CD4-positive, alpha-beta T cell (primary cell): ENCODE measurements around the gene ATP5F1D. TPM values are rescaled to one million over a fixed set of nuclear protein-coding genes. Genes with fewer than 3 reads are reported as not detected.
A peak's percentile ranks its signal among the peaks of the same experiment; 100 is the strongest.
"Not testable (repeated sequence)": the region's sequence is repeated elsewhere in the genome, so short reads cannot be mapped to it uniquely, and the experiment has no call there.

Source experiments
- ATAC-seq: fragments of 200-7000 bp; cut with Tn5 transposase; one replicate; pipeline ENCODE4 v1.10.0; 2022; ENCODE audit warnings: mild to moderate bottlenecking; ENCODE audit not compliant: poor library complexity
- CTCF ChIA-PET: fragments of 350-600 bp; sonication (Branson Sonifier 250); formaldehyde crosslinking; loops from one replicate; lab custom pipeline; 2021; ENCODE audit warnings: antibody characterized with exemption, inconsistent platforms; lab: Charles Lee
- POLR2A ChIA-PET: fragments of 350-600 bp; sonication (Branson Sonifier 250); formaldehyde crosslinking; loops from one replicate; lab custom pipeline; 2021; ENCODE audit warnings: antibody characterized with exemption, inconsistent platforms; lab: Charles Lee
- DNase-seq, 14 experiments: peaks; one replicate each; pipeline ENCODE4 v3.0.0-alpha.2; 2013 to 2020; ENCODE audit warnings: mixed read lengths in 2 of 14
- H3K27ac ChIP-seq, 2 donors: one replicate each; pipeline versions ENCODE4 v1.5.1 to v1.7.0; 2013; ENCODE audit warnings: low read length in 2 of 2, low read depth in 1 of 2, mild to moderate bottlenecking in 1 of 2
- H3K27me3 ChIP-seq, 2 experiments: 1 replicate in 1 of 2; 2 replicates in 1 of 2; pipeline versions ENCODE4 v1.6.1 to v1.7.0; 2013; ENCODE audit warnings: low read length in 2 of 2, control low read depth in 1 of 2, mild to moderate bottlenecking in 1 of 2, moderate library complexity in 1 of 2; ENCODE audit not compliant: insufficient read depth in 2 of 2, control insufficient read depth in 1 of 2
- H3K36me3 ChIP-seq: one replicate; pipeline ENCODE4 v1.6.1; 2013; ENCODE audit warnings: low read length, control low read depth; ENCODE audit not compliant: insufficient read depth
- H3K4me1 ChIP-seq: one replicate; pipeline ENCODE4 v1.6.1; 2013; ENCODE audit warnings: low read length, control low read depth; ENCODE audit not compliant: insufficient read depth
- H3K4me3 ChIP-seq: one replicate; pipeline ENCODE4 v1.5.1; 2013; ENCODE audit warnings: mild to moderate bottlenecking, low read length, moderate library complexity
- H3K9me3 ChIP-seq, 2 experiments: 1 replicate in 1 of 2; 2 replicates in 1 of 2; pipeline versions ENCODE4 v1.6.1 to v1.7.0; 2013; ENCODE audit warnings: low read length in 2 of 2, mild to moderate bottlenecking in 2 of 2, control low read depth in 1 of 2, moderate library complexity in 1 of 2; ENCODE audit not compliant: control insufficient read depth in 1 of 2, insufficient read depth in 1 of 2
- H3K27ac Mint-ChIP-seq: one replicate; pipeline ENCODE4 v1.8.0; 2020; ENCODE audit warnings: mixed read lengths
- H3K27me3 Mint-ChIP-seq: one replicate; pipeline ENCODE4 v1.8.0; 2021; ENCODE audit warnings: mixed read lengths
- H3K36me3 Mint-ChIP-seq: one replicate; pipeline ENCODE4 v1.8.0; 2021; ENCODE audit warnings: low read depth, mixed read lengths
- H3K4me1 Mint-ChIP-seq: one replicate; pipeline ENCODE4 v1.8.0; 2021; ENCODE audit warnings: low read depth, mixed read lengths
- H3K4me3 Mint-ChIP-seq: one replicate; pipeline ENCODE4 v1.8.0; 2020; ENCODE audit warnings: mild to moderate bottlenecking, mixed read lengths
- H3K9me3 Mint-ChIP-seq: one replicate; pipeline ENCODE4 v1.8.0; 2020; ENCODE audit warnings: mixed read lengths
- intact Hi-C, 2 experiments: fragments of 100-400 bp; cut with DNase I in 1 of 2; cut with micrococcal nuclease in 1 of 2; formaldehyde crosslinking; loops; one replicate each; pipeline versions ENCODE4 v1.15.1 to v1.9.0; 2023 to 2025; cut with DNase I, micrococcal nuclease
- total RNA-seq, 174 experiments: library from RNA in 2 of 174; stranded (reverse) in 2 of 174; gene quantifications; one replicate each; pipeline ENCODE4 v1.2.3 and lab custom pipeline; 2021 to 2026
- TF ChIP-seq, protein P1 (sequence below): fragments of 200-600 bp; IDR thresholded peaks from one replicate; pipeline ENCODE4 v1.8.0; 2022; ENCODE audit warnings: antibody characterized with exemption, mild to moderate bottlenecking

The ATP5F1D gene
- total RNA-seq, 2 experiments from 2014 or later: 77.6 to 92.6 TPM

DNA sequence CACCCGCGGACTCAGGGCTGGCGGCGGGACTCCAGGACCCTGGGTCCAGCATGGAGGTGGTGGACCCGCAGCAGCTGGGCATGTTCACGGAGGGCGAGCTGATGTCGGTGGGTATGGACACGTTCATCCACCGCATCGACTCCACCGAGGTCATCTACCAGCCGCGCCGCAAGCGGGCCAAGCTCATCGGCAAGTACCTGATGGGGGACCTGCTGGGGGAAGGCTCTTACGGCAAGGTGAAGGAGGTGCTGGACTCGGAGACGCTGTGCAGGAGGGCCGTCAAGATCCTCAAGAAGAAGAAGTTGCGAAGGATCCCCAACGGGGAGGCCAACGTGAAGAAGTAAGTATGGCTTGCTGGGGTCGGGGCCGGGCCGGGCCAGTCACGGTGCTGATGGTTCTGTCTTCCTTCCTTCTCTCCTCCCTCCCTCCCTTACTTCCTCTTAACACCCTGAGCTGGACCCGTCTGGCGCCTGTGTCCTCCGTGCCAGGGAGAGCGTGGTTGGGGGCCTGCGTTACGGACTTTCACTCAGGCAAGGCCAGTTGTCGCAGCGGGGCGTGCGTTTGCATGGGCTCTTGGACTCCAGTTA lies 34.6 kb upstream of the ATP5F1D start:
- H3K4me3 ChIP-seq: peak overlapping the region; percentile 88
- DNase-seq (peak in 9 of 14 experiments; percentile 14 to 67 (median 43)), ATAC-seq (no peak)
- peaks cover 14% of the 10 kb centered on the region for H3K36me3 ChIP-seq
- POLR2A ChIA-PET: interaction anchor here (0.8 to 0.9 kb wide), 2 partner anchors 9 to 10 kb away, joined by 3 to 5 read pairs; no protein-coding TSS in a partner anchor
- no peaks in the 10 kb centered on the region for H3K9me3 Mint-ChIP-seq
- H3K27me3 ChIP-seq: no peaks in the 10 kb centered on the region
- peaks cover 17% of the 10 kb centered on the region for H3K36me3 Mint-ChIP-seq
- H3K27ac ChIP-seq: peak overlapping the region; percentile 1 to 52
- H3K9me3 ChIP-seq: no peaks in the 10 kb centered on the region
- intact Hi-C loops: no loop called here
- TF ChIP-seq, protein P1, sequence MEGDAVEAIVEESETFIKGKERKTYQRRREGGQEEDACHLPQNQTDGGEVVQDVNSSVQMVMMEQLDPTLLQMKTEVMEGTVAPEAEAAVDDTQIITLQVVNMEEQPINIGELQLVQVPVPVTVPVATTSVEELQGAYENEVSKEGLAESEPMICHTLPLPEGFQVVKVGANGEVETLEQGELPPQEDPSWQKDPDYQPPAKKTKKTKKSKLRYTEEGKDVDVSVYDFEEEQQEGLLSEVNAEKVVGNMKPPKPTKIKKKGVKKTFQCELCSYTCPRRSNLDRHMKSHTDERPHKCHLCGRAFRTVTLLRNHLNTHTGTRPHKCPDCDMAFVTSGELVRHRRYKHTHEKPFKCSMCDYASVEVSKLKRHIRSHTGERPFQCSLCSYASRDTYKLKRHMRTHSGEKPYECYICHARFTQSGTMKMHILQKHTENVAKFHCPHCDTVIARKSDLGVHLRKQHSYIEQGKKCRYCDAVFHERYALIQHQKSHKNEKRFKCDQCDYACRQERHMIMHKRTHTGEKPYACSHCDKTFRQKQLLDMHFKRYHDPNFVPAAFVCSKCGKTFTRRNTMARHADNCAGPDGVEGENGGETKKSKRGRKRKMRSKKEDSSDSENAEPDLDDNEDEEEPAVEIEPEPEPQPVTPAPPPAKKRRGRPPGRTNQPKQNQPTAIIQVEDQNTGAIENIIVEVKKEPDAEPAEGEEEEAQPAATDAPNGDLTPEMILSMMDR: no peak
- peak overlapping the region; percentile 98 for H3K4me3 Mint-ChIP-seq
- H3K4me1 Mint-ChIP-seq: peaks cover 35% of the 10 kb centered on the region
- peaks cover 79% of the 10 kb centered on the region for H3K4me1 ChIP-seq
- CTCF ChIA-PET: no interaction called here
- no peaks in the 10 kb centered on the region for H3K27me3 Mint-ChIP-seq
- peak overlapping the region; percentile 93 for H3K27ac Mint-ChIP-seq

DNA sequence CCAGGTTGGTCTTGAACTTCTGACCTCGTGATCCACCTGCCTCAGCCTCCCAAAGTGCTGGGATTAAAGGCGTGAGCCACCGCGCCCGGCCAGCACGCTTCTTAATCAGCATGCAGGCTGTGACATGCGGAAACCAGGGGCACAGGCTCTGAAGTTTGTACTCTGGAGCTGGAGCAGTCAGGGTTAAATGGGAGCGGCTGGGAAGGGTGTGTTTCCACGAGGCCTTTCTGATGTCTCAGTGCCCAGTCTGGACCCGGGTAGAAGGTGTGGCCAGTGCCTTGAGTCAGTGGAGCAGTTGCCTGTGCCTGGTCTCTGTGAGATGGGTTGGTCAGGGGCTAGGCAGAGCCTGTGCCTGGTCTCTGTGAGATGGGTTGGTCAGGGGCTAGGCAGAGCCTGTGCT lies 32.7 kb upstream of the ATP5F1D start:
- H3K27me3 Mint-ChIP-seq, H3K9me3 Mint-ChIP-seq, H3K27ac Mint-ChIP-seq, ATAC-seq, H3K27ac ChIP-seq, intact Hi-C loops, POLR2A ChIA-PET, DNase-seq, H3K4me3 ChIP-seq, H3K9me3 ChIP-seq, H3K27me3 ChIP-seq, CTCF ChIA-PET: not testable (repeated sequence)
- Mint-ChIP-seq H3K36me3 (peaks cover 24% of the 10 kb centered on the region), H3K4me3 (peak overlapping the region; percentile 7), H3K4me1 (peaks cover 34% of the 10 kb centered on the region)
- H3K4me1 ChIP-seq: peaks cover 83% of the 10 kb centered on the region
- peaks cover 18% of the 10 kb centered on the region for H3K36me3 ChIP-seq

DNA sequence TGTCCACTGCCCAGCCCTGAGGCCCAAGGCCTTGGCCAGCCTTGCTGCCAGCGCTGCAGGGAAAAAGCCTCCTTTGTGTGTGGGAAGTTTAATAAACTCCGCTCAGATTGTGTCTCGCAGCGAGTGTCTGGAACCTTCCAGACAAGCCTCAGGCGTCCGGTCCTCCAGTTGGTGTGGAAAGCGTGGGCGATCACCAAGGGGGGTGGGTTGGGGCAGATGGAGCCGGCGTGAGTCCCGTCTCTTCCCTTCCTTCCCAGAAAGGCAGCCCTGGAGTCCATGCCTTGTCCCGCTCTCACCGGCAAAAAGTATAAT lies 31.4 kb upstream of the ATP5F1D start:
- Mint-ChIP-seq H3K9me3 (no peaks in the 10 kb centered on the region), H3K36me3 (peaks cover 29% of the 10 kb centered on the region), H3K4me3 (peak overlapping the region; percentile 68), H3K27ac (no peak overlapping the region), H3K27me3 (no peaks in the 10 kb centered on the region), H3K4me1 (peaks cover 35% of the 10 kb centered on the region)
- peaks cover 18% of the 10 kb centered on the region for H3K36me3 ChIP-seq
- POLR2A ChIA-PET: no interaction called here
- ATAC-seq (no peak), DNase-seq (no peak)
- intact Hi-C loops: no loop called here
- H3K27me3 ChIP-seq: no peaks in the 10 kb centered on the region
- H3K27ac ChIP-seq: no peak overlapping the region
- CTCF ChIA-PET: no interaction called here
- H3K4me3 ChIP-seq: no peak overlapping the region
- H3K9me3 ChIP-seq: no peaks in the 10 kb centered on the region
- H3K4me1 ChIP-seq: peaks cover 80% of the 10 kb centered on the region
- TF ChIP-seq, protein P1: no peak
